ENCODE measurements around the gene POU2F3.
A peak's percentile ranks its signal among the peaks of the same experiment; 100 is the strongest.

- TF ChIP-seq CTCF (IDR thresholded peaks at IDR 0.05; ENCODE audit: low read depth, low read length), result no peak
- TF ChIP-seq POLR2A (IDR thresholded peaks at IDR 0.05; ENCODE audit: extremely low read depth, insufficient read length), result peak; percentile 8
- TF ChIP-seq MYC (IDR thresholded peaks at IDR 0.05; ENCODE audit: low read depth, low read length), result no peak
Observed at GRCh38 chr11:120230433-120231071, 9.4 kb upstream of the POU2F3 start.

Measured in NB4 (cell line).